Lower leg skin (tissue), 4 donors: ENCODE results near the gene DNASE1. TPM values are rescaled to one million over a fixed set of nuclear protein-coding genes. Genes with fewer than 3 reads are reported as not detected.

Source experiments
- DNase-seq, 2 donors: peaks; one replicate each; pipeline ENCODE4 v3.0.0-alpha.2; 2019; ENCODE audit warnings: low spot score in 2 of 2
- H3K4me3 ChIP-seq: fragments of 200-600 bp; sonication (generic); 2 replicates; pipeline ENCODE4 v1.5.1; 2017; ENCODE audit warnings: mild to moderate bottlenecking, low read depth; ENCODE audit not compliant: poor library complexity, severe bottlenecking
- POLR2A ChIP-seq, 2 donors: fragments of 450-650 bp; IDR thresholded peaks; one replicate each; pipeline ENCODE4 v1.6.1; 2016 to 2017; ENCODE audit warnings: antibody characterized with exemption in 2 of 2, mild to moderate bottlenecking in 1 of 2, moderate library complexity in 1 of 2
- WGBS, 2 donors: methylation state at CpG; one replicate each; pipeline ENCODE4 v1.1.5; 2018; 5-methylcytosine and 5-hydroxymethylcytosine counted together
- intact Hi-C: fragments of 100-400 bp; cut with DNase I; formaldehyde crosslinking; loops from one replicate; pipeline ENCODE4 v1.15.0; 2023; ENCODE audit warnings: low total_unique reads
- total RNA-seq, 4 donors: library from RNA; depleted of rRNA; stranded (reverse); fragments of >200 nt; gene quantifications; one replicate each; pipeline ENCODE4 v1.1.0, GENCODE V29; 2016
- TF ChIP-seq, protein P1 (sequence below), 3 donors: fragments of 450-650 bp; IDR thresholded peaks; one replicate each; pipeline ENCODE4 v1.5.1; 2016; ENCODE audit warnings: antibody characterized with exemption in 3 of 3, mild to moderate bottlenecking in 3 of 3, moderate library complexity in 2 of 3

The DNASE1 gene
- total RNA-seq, 4 donors from 2014 or later = 11.0 to 25.1 (median 14.2) TPM

GRCh38 chr16:3659251-3659650 is 4.8 kb downstream of the DNASE1 start:
- TF ChIP-seq POLR2A (IDR thresholded peaks at IDR 0.05) = no peak
- TF ChIP-seq, protein P1, sequence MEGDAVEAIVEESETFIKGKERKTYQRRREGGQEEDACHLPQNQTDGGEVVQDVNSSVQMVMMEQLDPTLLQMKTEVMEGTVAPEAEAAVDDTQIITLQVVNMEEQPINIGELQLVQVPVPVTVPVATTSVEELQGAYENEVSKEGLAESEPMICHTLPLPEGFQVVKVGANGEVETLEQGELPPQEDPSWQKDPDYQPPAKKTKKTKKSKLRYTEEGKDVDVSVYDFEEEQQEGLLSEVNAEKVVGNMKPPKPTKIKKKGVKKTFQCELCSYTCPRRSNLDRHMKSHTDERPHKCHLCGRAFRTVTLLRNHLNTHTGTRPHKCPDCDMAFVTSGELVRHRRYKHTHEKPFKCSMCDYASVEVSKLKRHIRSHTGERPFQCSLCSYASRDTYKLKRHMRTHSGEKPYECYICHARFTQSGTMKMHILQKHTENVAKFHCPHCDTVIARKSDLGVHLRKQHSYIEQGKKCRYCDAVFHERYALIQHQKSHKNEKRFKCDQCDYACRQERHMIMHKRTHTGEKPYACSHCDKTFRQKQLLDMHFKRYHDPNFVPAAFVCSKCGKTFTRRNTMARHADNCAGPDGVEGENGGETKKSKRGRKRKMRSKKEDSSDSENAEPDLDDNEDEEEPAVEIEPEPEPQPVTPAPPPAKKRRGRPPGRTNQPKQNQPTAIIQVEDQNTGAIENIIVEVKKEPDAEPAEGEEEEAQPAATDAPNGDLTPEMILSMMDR (IDR thresholded peaks at IDR 0.05) = no peak
- WGBS, 2 donors = 69 to 80% methylated on average over 3 of the region's 3 CpGs
- intact Hi-C loops = no loop called here
- DNase-seq = no peak
- H3K4me3 ChIP-seq = no peak overlapping the region

DNA sequence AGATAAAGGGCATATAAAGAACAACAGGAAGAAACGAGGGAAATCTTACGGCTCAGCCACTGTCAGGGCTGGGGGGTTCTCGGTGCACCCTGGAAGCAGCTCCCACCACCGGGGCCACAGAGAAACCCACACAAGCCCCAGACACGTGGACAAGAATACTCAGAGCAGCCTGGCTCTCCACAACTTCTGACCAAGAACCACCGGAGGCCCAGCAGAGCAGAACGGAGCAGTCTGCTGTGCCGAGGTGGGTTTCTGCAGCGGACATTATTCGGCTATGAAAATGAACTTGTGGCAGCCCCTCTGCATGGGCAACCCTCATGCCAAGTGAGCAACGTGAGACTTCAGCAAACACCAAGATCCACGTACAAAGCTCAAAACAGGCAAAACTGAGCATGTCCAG is 6.8 kb downstream of the DNASE1 start:
- TF ChIP-seq POLR2A (IDR thresholded peaks at IDR 0.05) = no peak
- TF ChIP-seq, protein P1 (IDR thresholded peaks at IDR 0.05) = no peak
- no peak for DNase-seq
- no peak overlapping the region for H3K4me3 ChIP-seq
- 89 to 90% methylated on average over 12 of the region's 12 CpGs for WGBS, 2 donors
- intact Hi-C loops = no loop called here

GRCh38 chr16:3661922-3662321 is 7.4 kb downstream of the DNASE1 start:
- no peak overlapping the region for H3K4me3 ChIP-seq
- no peak for DNase-seq
- 90 to 93% methylated on average over 13 of the region's 13 CpGs for WGBS, 2 donors

GRCh38 chr16:3662601-3663000 is 8.1 kb downstream of the DNASE1 start:
- H3K4me3 ChIP-seq = no peak overlapping the region
- intact Hi-C loops = no loop called here
- TF ChIP-seq, protein P1 (IDR thresholded peaks at IDR 0.05) = no peak
- TF ChIP-seq POLR2A (IDR thresholded peaks at IDR 0.05) = no peak
- 91 to 95% methylated on average over 12 to 17 of the region's 17 CpGs for WGBS, 2 donors
- DNase-seq = no peak

More at GRCh38 chr16:3661922-3662321, 7.4 kb downstream of the DNASE1 start:
- no peak for TF ChIP-seq POLR2A (IDR thresholded peaks at IDR 0.05)
- TF ChIP-seq, protein P1 (IDR thresholded peaks at IDR 0.05) = no peak
- intact Hi-C loops = no loop called here

DNA sequence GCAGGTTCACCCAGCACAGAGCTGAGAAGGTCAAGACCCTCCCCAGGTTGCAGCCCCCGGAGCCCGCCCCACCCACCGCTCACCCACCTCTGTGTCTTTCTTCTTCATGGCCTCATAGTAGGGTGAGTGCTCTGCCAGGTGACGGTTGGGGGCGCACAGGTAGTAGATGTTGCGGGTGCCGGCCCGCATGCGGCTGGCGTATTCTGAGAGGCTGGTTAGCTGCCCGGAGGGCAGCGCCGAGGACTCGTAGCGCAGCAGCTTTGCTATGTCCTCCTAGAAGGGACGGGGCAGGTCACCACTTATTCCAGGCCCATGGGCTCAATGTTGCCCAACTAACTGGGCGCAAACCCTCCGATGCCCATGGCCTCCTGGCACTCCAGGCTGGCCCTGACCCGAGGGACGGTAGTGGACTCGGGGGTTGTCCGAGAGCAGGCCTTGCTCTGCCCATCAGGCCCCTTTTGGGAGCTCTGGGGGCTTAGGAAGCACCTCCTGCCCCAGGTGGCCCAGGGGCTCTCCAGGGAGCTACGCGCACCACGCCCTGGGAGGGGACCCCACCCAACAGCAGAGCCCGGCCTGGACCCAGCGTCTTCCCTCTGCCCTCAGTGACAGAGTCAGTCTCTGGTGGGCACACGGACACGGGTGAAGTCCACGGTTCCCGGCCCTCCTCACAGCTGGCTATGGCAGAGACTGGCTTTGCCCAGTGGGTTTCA is 9.9 kb downstream of the DNASE1 start:
- 94 to 96% methylated on average over 25 to 30 of the region's 31 CpGs for WGBS, 2 donors
- TF ChIP-seq POLR2A (IDR thresholded peaks at IDR 0.05) = no peak
- TF ChIP-seq, protein P1 (IDR thresholded peaks at IDR 0.05) = no peak
- intact Hi-C loops = no loop called here
- H3K4me3 ChIP-seq = no peak overlapping the region
- DNase-seq = no peak

DNA sequence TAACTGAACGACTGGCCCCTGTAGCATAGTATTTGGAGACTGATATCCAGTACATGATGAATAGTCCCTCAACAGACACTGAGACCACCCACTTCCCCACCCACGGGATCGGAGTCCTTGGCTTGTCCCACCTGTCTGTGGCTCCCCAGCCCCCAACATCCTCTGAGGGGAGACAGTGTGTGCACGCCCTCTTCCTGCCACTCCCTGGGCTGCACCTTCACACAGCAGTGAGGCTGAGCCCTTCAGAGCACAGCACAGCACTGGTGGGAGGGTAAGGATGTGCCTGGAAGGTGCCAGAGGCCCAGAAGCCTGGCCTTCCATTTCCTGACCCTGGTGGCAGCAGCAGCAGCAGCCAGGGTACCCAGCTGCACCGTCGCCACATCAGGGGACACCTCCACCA is 11.0 kb downstream of the DNASE1 start:
- DNase-seq = no peak
- no peak overlapping the region for H3K4me3 ChIP-seq
- TF ChIP-seq, protein P1 (IDR thresholded peaks at IDR 0.05) = no peak
- TF ChIP-seq POLR2A (IDR thresholded peaks at IDR 0.05) = no peak
- WGBS, 2 donors = 85 to 87% methylated on average over 4 to 6 of the region's 6 CpGs
- intact Hi-C loops = no loop called here
